ENCODE measurements around the gene VWA3B.

- no peak for TF ChIP-seq EZH2phosphoT487 (IDR thresholded peaks at IDR 0.05; ENCODE audit: insufficient read depth, low read depth)
- no peak for TF ChIP-seq EZH2 (IDR thresholded peaks at IDR 0.05; ENCODE audit: insufficient read depth, poor library complexity, severe bottlenecking)
These were observed 273.0 kb downstream of the VWA3B start for GRCh38 chr2:98359986-98360385.
